ENCODE results near the gene PPP1R36. TPM values are rescaled to one million over a fixed set of nuclear protein-coding genes. Genes with fewer than 3 reads are reported as not detected.
"Not testable (repeated sequence)": the region's sequence is repeated elsewhere in the genome, so short reads cannot be mapped to it uniquely, and the experiment has no call there.

The PPP1R36 gene
- total RNA-seq, 1 donor from 2014 or later, result 1.3 TPM

- TF ChIP-seq, protein P1, sequence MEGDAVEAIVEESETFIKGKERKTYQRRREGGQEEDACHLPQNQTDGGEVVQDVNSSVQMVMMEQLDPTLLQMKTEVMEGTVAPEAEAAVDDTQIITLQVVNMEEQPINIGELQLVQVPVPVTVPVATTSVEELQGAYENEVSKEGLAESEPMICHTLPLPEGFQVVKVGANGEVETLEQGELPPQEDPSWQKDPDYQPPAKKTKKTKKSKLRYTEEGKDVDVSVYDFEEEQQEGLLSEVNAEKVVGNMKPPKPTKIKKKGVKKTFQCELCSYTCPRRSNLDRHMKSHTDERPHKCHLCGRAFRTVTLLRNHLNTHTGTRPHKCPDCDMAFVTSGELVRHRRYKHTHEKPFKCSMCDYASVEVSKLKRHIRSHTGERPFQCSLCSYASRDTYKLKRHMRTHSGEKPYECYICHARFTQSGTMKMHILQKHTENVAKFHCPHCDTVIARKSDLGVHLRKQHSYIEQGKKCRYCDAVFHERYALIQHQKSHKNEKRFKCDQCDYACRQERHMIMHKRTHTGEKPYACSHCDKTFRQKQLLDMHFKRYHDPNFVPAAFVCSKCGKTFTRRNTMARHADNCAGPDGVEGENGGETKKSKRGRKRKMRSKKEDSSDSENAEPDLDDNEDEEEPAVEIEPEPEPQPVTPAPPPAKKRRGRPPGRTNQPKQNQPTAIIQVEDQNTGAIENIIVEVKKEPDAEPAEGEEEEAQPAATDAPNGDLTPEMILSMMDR (IDR thresholded peaks at IDR 0.05; ENCODE audit: unreplicated experiment), result no peak
- Mint-ChIP-seq H3K4me1 (peaks cover 27% of the 10 kb centered on the region), H3K9me3 (no peaks in the 10 kb centered on the region), H3K27me3 (ENCODE audit: low read depth) (no peaks in the 10 kb centered on the region), H3K36me3 (no peaks in the 10 kb centered on the region), H3K27ac (peak overlapping the region; percentile 53), H3K4me3 (no peak overlapping the region)
- no peak for DNase-seq (ENCODE audit: low spot score in 2 of 2, unreplicated experiment in 2 of 2)
These were observed 34.7 kb upstream of the PPP1R36 start for GRCh38 chr14:64515053-64515452.

DNA sequence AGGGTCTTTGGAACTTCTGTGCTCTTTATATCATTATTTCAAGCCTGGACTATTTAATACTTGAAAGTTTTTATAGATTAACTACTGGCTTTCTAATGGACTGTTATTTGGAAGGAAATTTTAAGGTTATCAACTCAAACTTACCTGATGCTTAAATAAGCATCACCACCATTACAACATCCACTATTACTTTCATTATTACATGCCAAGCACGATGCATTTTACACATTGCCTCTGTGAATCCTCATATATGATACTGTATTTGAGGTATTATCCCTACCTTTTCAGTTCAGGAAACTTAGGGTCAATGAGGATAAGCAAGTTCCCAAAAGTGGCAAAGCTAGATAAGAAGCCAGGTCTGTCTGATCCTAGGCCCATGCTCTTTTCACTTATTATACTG, 32.8 kb upstream of the PPP1R36 start:
- Mint-ChIP-seq H3K4me3 (no peak overlapping the region), H3K36me3 (no peaks in the 10 kb centered on the region), H3K4me1 (peaks cover 14% of the 10 kb centered on the region), H3K27me3 (ENCODE audit: low read depth) (no peaks in the 10 kb centered on the region), H3K27ac (no peak overlapping the region), H3K9me3 (no peaks in the 10 kb centered on the region)
- DNase-seq (ENCODE audit: low spot score in 2 of 2, unreplicated experiment in 2 of 2), result no peak
- TF ChIP-seq, protein P1 (IDR thresholded peaks at IDR 0.05; ENCODE audit: unreplicated experiment), result no peak

DNA sequence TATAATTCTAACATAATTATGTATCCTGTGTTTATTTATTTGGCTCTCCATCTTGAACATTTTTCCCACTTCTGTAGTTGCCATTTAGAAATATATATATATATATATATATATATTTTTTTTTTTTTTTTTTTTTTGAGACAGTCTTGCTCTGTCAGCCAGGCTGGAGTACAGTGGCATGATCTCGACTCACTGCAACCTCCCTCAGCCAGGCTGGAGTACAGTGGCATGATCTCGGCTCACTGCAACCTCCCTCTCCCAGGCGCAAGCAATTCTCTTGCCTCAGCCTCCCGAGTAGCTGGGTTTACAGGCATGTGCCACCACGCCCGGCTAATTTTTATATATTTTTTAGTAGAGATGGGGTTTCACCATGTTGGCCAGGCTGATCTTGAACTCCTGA, 32.1 kb upstream of the PPP1R36 start:
- H3K4me3 Mint-ChIP-seq; H3K9me3 Mint-ChIP-seq; H3K27me3 Mint-ChIP-seq (ENCODE audit: low read depth): not testable (repeated sequence)

GRCh38 chr14:64518229-64518628, 31.5 kb upstream of the PPP1R36 start:
- no peaks in the 10 kb centered on the region for H3K9me3 Mint-ChIP-seq

More for the DNA sequence above, 32.1 kb upstream of the PPP1R36 start:
- peaks cover 14% of the 10 kb centered on the region for H3K4me1 Mint-ChIP-seq
- not testable (repeated sequence) for H3K36me3 Mint-ChIP-seq; H3K27ac Mint-ChIP-seq; DNase-seq (ENCODE audit: low spot score in 2 of 2, unreplicated experiment in 2 of 2)

DNA sequence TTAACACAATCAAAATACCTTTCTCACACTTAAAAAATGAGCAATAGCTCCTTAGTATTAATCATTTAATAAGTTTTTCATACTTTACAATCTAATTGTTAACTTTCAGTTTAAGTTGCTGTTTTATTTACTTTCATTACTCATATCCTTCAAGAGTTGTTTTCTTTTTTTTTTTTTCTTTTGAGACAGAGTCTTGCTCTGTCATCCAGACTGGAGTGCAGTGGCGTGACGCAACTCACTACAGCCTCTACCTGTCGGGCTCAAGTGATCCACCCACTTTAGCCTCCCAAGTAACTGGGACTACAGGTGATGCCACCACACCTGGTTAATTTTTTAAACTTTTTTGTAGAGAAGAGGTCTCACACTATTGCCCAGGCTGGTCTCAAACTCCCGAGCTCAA, 29.1 kb upstream of the PPP1R36 start:
- H3K4me3 Mint-ChIP-seq, result no peak overlapping the region
- H3K27ac Mint-ChIP-seq, result no peak overlapping the region
- no peaks in the 10 kb centered on the region for H3K27me3 Mint-ChIP-seq (ENCODE audit: low read depth)
- H3K4me1 Mint-ChIP-seq, result peaks cover 9% of the 10 kb centered on the region
- peaks cover 1% of the 10 kb centered on the region for H3K36me3 Mint-ChIP-seq
- H3K9me3 Mint-ChIP-seq, result no peaks in the 10 kb centered on the region
- TF ChIP-seq, protein P1 (IDR thresholded peaks at IDR 0.05; ENCODE audit: unreplicated experiment), result no peak
- DNase-seq (ENCODE audit: low spot score in 2 of 2, unreplicated experiment in 2 of 2), result no peak

More at GRCh38 chr14:64518229-64518628, 31.5 kb upstream of the PPP1R36 start:
- TF ChIP-seq, protein P1 (IDR thresholded peaks at IDR 0.05; ENCODE audit: unreplicated experiment), result no peak
- DNase-seq (ENCODE audit: low spot score in 2 of 2, unreplicated experiment in 2 of 2), result no peak
- peaks cover 14% of the 10 kb centered on the region for H3K4me1 Mint-ChIP-seq
- H3K4me3 Mint-ChIP-seq, result no peak overlapping the region
- H3K36me3 Mint-ChIP-seq, result no peaks in the 10 kb centered on the region
- no peaks in the 10 kb centered on the region for H3K27me3 Mint-ChIP-seq (ENCODE audit: low read depth)
- peak overlapping the region; percentile 44 for H3K27ac Mint-ChIP-seq

GRCh38 chr14:64522591-64523355, 27.0 kb upstream of the PPP1R36 start:
- peaks cover 3% of the 10 kb centered on the region for H3K36me3 Mint-ChIP-seq
- H3K9me3 Mint-ChIP-seq, result no peaks in the 10 kb centered on the region
- no peak for DNase-seq (ENCODE audit: low spot score in 2 of 2, unreplicated experiment in 2 of 2)
- H3K4me1 Mint-ChIP-seq, result peaks cover 12% of the 10 kb centered on the region
- TF ChIP-seq, protein P1 (IDR thresholded peaks at IDR 0.05; ENCODE audit: unreplicated experiment), result no peak
- no peaks in the 10 kb centered on the region for H3K27me3 Mint-ChIP-seq (ENCODE audit: low read depth)
- H3K4me3 Mint-ChIP-seq, result no peak overlapping the region
- no peak overlapping the region for H3K27ac Mint-ChIP-seq
